Glutamatergic neuron (in vitro differentiated cells): ENCODE data around the gene PARP8. TPM values are rescaled to one million over a fixed set of nuclear protein-coding genes. Genes with fewer than 3 reads are reported as not detected.

Experiments
- DNase-seq: peaks from one replicate; pipeline ENCODE4 v3.0.0; 2022
- H3K27ac Mint-ChIP-seq: one replicate; pipeline ENCODE4 v1.8.0; 2020; ENCODE audit warnings: mild to moderate bottlenecking, mixed read lengths, inconsistent platforms; ENCODE audit not compliant: unreplicated experiment
- H3K27me3 Mint-ChIP-seq: one replicate; pipeline ENCODE4 v1.8.0; 2020; ENCODE audit warnings: mild to moderate bottlenecking, moderate library complexity, mixed read lengths, inconsistent platforms; ENCODE audit not compliant: unreplicated experiment
- H3K36me3 Mint-ChIP-seq: one replicate; pipeline ENCODE4 v1.8.0; 2020; ENCODE audit warnings: mild to moderate bottlenecking, mixed read lengths, inconsistent platforms; ENCODE audit not compliant: unreplicated experiment
- H3K4me1 Mint-ChIP-seq: one replicate; pipeline ENCODE4 v1.8.0; 2020; ENCODE audit warnings: mild to moderate bottlenecking, low read depth, mixed read lengths, inconsistent platforms; ENCODE audit not compliant: unreplicated experiment
- H3K4me3 Mint-ChIP-seq: one replicate; pipeline ENCODE4 v1.8.0; 2020; ENCODE audit warnings: mild to moderate bottlenecking, mixed read lengths, inconsistent platforms; ENCODE audit not compliant: unreplicated experiment
- H3K9me3 Mint-ChIP-seq: one replicate; pipeline ENCODE4 v1.8.0; 2020; ENCODE audit warnings: mild to moderate bottlenecking, moderate library complexity, mixed read lengths, inconsistent platforms; ENCODE audit not compliant: unreplicated experiment
- total RNA-seq: library from RNA; stranded (reverse); fragmentation: NEBNext Ultra II Directional; extraction: Animal tissue kit (Norgen Biotek cat#: 25700); gene quantifications from one replicate; pipeline ENCODE4 v1.2.1, GENCODE V29; 2021; ENCODE audit not compliant: unreplicated experiment
- TF ChIP-seq, protein P1 (sequence below): fragments of 200-600 bp; sonication (generic); IDR thresholded peaks from one replicate; pipeline ENCODE4 v1.5.0; 2021; ENCODE audit not compliant: partially characterized antibody, unreplicated experiment

Gene PARP8
- total RNA-seq, 1 donor from 2014 or later, result 11.3 TPM

DNA sequence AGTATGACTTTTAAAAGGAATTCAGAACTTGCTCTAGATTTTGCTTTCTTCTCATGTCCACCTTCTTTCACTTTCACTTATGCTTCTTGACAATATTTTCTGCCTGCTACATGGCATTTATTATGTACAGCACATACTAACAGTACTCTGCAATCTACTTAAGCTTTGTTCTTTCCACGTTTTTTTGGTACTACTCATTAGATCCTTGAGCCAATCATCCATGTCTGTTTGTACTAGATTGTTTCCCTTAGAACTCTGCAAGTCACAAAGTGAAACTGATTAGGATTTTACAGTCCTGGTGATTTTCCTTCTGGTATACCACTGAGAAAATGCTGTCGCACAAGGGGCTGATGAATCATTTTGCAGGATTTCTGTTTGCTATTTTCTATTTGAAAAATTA lies 78.3 kb downstream of the PARP8 start:
- no peak overlapping the region for H3K27ac Mint-ChIP-seq
- DNase-seq, result no peak
- TF ChIP-seq, protein P1, sequence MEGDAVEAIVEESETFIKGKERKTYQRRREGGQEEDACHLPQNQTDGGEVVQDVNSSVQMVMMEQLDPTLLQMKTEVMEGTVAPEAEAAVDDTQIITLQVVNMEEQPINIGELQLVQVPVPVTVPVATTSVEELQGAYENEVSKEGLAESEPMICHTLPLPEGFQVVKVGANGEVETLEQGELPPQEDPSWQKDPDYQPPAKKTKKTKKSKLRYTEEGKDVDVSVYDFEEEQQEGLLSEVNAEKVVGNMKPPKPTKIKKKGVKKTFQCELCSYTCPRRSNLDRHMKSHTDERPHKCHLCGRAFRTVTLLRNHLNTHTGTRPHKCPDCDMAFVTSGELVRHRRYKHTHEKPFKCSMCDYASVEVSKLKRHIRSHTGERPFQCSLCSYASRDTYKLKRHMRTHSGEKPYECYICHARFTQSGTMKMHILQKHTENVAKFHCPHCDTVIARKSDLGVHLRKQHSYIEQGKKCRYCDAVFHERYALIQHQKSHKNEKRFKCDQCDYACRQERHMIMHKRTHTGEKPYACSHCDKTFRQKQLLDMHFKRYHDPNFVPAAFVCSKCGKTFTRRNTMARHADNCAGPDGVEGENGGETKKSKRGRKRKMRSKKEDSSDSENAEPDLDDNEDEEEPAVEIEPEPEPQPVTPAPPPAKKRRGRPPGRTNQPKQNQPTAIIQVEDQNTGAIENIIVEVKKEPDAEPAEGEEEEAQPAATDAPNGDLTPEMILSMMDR, result no peak
- no peaks in the 10 kb centered on the region for H3K36me3 Mint-ChIP-seq
- peaks cover 2% of the 10 kb centered on the region for H3K4me1 Mint-ChIP-seq
- H3K27me3 Mint-ChIP-seq, result no peaks in the 10 kb centered on the region
- no peaks in the 10 kb centered on the region for H3K9me3 Mint-ChIP-seq
- H3K4me3 Mint-ChIP-seq, result no peak overlapping the region

DNA sequence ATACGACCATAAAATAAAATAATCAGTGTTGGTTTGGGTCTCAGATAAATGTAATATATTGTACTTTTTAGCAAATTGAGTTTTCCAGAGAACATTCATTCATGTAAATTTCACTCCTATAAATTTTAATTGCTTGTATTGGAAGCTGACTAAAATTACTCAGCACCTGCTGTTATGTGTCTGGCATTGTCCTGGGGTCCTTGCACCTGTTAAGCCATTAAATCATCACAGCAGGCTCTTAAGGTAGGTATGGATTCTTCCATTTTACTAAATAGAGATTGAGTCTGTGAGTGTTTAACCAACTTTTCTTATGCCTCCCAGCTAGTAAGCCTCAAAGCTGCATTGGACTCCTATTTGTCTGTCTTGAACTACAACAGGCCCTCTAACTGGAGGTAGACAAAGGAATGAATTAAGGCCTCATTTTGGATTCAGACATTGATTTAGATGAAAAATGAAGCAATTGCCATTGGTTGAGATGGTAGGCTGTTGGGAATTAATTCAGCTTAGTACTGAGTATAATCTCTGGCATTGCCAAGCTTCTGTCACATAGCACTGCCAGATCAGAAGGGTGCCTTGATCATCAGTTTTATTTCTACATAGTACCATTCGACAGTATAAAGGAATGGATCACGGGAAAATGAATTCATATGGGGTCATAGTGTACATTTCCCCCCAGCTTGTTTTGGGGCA lies 78.9 kb downstream of the PARP8 start:
- no peak overlapping the region for H3K4me3 Mint-ChIP-seq
- TF ChIP-seq, protein P1, result no peak
- no peak overlapping the region for H3K27ac Mint-ChIP-seq
- H3K27me3 Mint-ChIP-seq, result no peaks in the 10 kb centered on the region
- no peaks in the 10 kb centered on the region for H3K36me3 Mint-ChIP-seq
- H3K9me3 Mint-ChIP-seq, result no peaks in the 10 kb centered on the region
- peaks cover 2% of the 10 kb centered on the region for H3K4me1 Mint-ChIP-seq
- DNase-seq, result no peak

DNA sequence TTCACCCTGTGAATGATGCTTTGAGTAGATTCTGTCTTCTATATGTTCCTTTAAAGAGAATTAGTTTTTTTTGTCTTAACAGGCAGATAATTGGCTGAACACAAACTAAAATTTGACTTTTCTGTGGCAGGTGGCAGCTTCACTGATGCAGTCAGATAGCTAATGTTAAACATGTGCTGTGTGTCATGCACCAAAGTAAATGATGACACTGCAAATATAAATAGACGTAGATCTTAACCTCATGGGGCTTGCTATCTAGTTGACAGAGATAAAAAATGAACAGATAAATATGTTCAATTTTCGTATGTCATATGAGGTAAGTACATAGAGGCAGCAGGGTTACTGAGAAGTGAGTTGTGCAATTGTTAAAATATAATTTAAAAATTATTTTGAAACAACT lies 82.7 kb downstream of the PARP8 start:
- TF ChIP-seq, protein P1, result no peak
- H3K4me3 Mint-ChIP-seq, result no peak overlapping the region
- H3K27ac Mint-ChIP-seq, result no peak overlapping the region
- H3K4me1 Mint-ChIP-seq, result peaks cover 2% of the 10 kb centered on the region
- H3K36me3 Mint-ChIP-seq, result no peaks in the 10 kb centered on the region
- no peaks in the 10 kb centered on the region for H3K9me3 Mint-ChIP-seq
- no peak for DNase-seq
- H3K27me3 Mint-ChIP-seq, result no peaks in the 10 kb centered on the region

DNA sequence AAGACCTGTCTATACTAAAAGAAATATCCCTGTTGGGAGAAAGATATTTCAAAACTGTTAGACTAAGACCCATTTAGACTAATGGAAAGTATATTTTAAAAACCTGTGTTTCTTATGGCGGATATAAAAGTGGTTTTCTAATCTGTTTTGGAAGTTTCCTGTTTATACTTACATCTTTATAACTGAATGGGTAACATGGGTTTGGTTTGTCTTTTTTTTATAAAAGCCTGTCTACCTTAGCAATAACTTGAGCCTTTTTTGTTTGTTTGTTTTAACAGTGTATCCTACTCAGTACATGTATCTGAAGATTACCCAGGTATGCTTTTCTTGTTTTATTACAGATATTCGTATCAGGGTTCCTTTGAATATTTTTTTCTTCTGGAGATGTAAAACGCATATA lies 83.4 kb downstream of the PARP8 start:
- DNase-seq, result no peak
- Mint-ChIP-seq H3K4me1 (peaks cover 2% of the 10 kb centered on the region), H3K4me3 (no peak overlapping the region), H3K27ac (no peak overlapping the region), H3K36me3 (no peaks in the 10 kb centered on the region), H3K9me3 (no peaks in the 10 kb centered on the region), H3K27me3 (no peaks in the 10 kb centered on the region)
- TF ChIP-seq, protein P1, result no peak

DNA sequence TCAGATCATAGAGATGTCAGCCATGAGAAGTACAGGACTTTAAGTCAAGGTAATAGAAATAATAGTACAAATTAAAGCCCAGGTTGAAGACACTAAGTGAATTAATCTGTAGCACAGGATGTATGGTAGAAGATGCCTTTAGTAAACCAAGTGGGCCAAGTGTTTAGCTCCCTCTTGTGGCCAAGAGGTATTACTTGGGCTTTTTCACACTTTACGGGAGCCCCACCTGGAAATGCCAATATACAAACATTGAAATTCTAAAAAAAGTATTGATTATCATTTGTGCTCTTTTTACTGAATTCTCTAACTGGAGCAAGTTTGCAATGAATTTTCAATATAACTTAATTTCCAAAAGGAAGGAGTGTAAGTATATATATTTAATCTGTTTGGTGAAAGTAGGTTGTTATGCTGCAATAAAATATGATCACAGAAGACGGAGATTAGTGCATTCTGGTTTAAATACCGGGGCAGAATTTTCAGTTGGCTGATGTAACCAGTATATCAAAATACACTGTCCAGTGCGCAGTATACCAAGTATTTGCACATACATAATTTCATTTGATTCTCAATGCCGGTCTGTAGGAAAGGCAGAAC lies 84.7 kb downstream of the PARP8 start:
- Mint-ChIP-seq H3K4me3 (no peak overlapping the region), H3K36me3 (no peaks in the 10 kb centered on the region), H3K27me3 (no peaks in the 10 kb centered on the region), H3K27ac (no peak overlapping the region), H3K4me1 (peaks cover 2% of the 10 kb centered on the region), H3K9me3 (no peaks in the 10 kb centered on the region)
- TF ChIP-seq, protein P1, result peak; percentile 86
- no peak for DNase-seq
